Measurements from ENCODE around the gene CREM.

GRCh38 chr10:35172574-35172973, 45.9 kb downstream of the CREM start:
- TF ChIP-seq JUNB (IDR thresholded peaks at IDR 0.05; ENCODE audit: unreplicated experiment) (no peak), CTCF (conservative IDR thresholded peaks at IDR 0.05; ENCODE audit: low read depth in 2 of 2) (no peak), CREB1 (CRISPR knock-in tag; IDR thresholded peaks at IDR 0.05; ENCODE audit: low read depth) (no peak)

Measured in GM23338 (cell line).